Neural crest cell (in vitro differentiated cells): ENCODE results near the gene INTS13. TPM values are rescaled to one million over a fixed set of nuclear protein-coding genes. Genes with fewer than 3 reads are reported as not detected.

Experiments used
- DNase-seq: peaks from one replicate; pipeline ENCODE4 v3.0.0; 2021; ENCODE audit warnings: low read depth, mixed read lengths, low spot score
- H3K27ac Mint-ChIP-seq: one replicate; pipeline ENCODE4 v1.8.0; 2021; ENCODE audit warnings: mild to moderate bottlenecking, mixed read lengths; ENCODE audit not compliant: unreplicated experiment
- H3K27me3 Mint-ChIP-seq: 2 replicates; pipeline ENCODE4 v1.8.0; 2021; ENCODE audit warnings: low read depth, mild to moderate bottlenecking, mixed read lengths
- H3K36me3 Mint-ChIP-seq: 2 replicates; pipeline ENCODE4 v1.8.0; 2021; ENCODE audit warnings: low read depth, mild to moderate bottlenecking, mixed read lengths
- H3K4me1 Mint-ChIP-seq: 2 replicates; pipeline ENCODE4 v1.8.0; 2021; ENCODE audit warnings: mixed read lengths
- H3K4me3 Mint-ChIP-seq: one replicate; pipeline ENCODE4 v1.8.0; 2021; ENCODE audit warnings: mild to moderate bottlenecking, mixed read lengths
- H3K9me3 Mint-ChIP-seq: 2 replicates; pipeline ENCODE4 v1.8.0; 2021; ENCODE audit warnings: mixed read lengths
- CTCF ChIP-seq: fragments of 200-600 bp; sonication (generic); conservative IDR thresholded peaks from 2 replicates; pipeline ENCODE4 v1.5.0; 2021; ENCODE audit warnings: antibody characterized with exemption, mild to moderate bottlenecking
- total RNA-seq: library from RNA; stranded (reverse); gene quantifications from 2 replicates; pipeline ENCODE4 v1.2.1, GENCODE V29; 2021

Gene INTS13
- total RNA-seq, 1 donor from 2014 or later, result 30.6 TPM

GRCh38 chr12:26935636-26936378 lies 2.0 kb downstream of the INTS13 start:
- no peaks in the 10 kb centered on the region for H3K9me3 Mint-ChIP-seq
- H3K27me3 Mint-ChIP-seq, result no peaks in the 10 kb centered on the region
- no peak for TF ChIP-seq CTCF
- H3K36me3 Mint-ChIP-seq, result peaks cover 4% of the 10 kb centered on the region
- no peak overlapping the region for H3K27ac Mint-ChIP-seq
- peaks cover 51% of the 10 kb centered on the region for H3K4me1 Mint-ChIP-seq
- peak overlapping the region; percentile 73 for H3K4me3 Mint-ChIP-seq
- no peak for DNase-seq

GRCh38 chr12:26929590-26929989 lies 8.2 kb downstream of the INTS13 start:
- H3K4me1 Mint-ChIP-seq, result peaks cover 7% of the 10 kb centered on the region
- H3K36me3 Mint-ChIP-seq, result peaks cover 7% of the 10 kb centered on the region
- no peak overlapping the region for H3K4me3 Mint-ChIP-seq
- TF ChIP-seq CTCF, result no peak
- no peak for DNase-seq
- no peaks in the 10 kb centered on the region for H3K27me3 Mint-ChIP-seq
- no peaks in the 10 kb centered on the region for H3K9me3 Mint-ChIP-seq
- no peak overlapping the region for H3K27ac Mint-ChIP-seq

GRCh38 chr12:26928661-26929060 lies 9.1 kb downstream of the INTS13 start:
- no peaks in the 10 kb centered on the region for H3K27me3 Mint-ChIP-seq
- no peak for DNase-seq
- no peak overlapping the region for H3K27ac Mint-ChIP-seq
- peaks cover 7% of the 10 kb centered on the region for H3K36me3 Mint-ChIP-seq
- H3K9me3 Mint-ChIP-seq, result no peaks in the 10 kb centered on the region
- peaks cover 3% of the 10 kb centered on the region for H3K4me1 Mint-ChIP-seq
- TF ChIP-seq CTCF, result no peak
- no peak overlapping the region for H3K4me3 Mint-ChIP-seq

- no peak for DNase-seq
- TF ChIP-seq CTCF, result no peak
- Mint-ChIP-seq H3K27me3 (no peaks in the 10 kb centered on the region), H3K36me3 (peaks cover 2% of the 10 kb centered on the region), H3K9me3 (no peaks in the 10 kb centered on the region), H3K4me1 (peaks cover 21% of the 10 kb centered on the region), H3K27ac (no peak overlapping the region), H3K4me3 (no peak overlapping the region)
Observed at GRCh38 chr12:26921886-26922285, 15.9 kb downstream of the INTS13 start.

GRCh38 chr12:26919216-26919555 lies 18.6 kb downstream of the INTS13 start:
- Mint-ChIP-seq H3K4me3 (peak overlapping the region; percentile 2), H3K36me3 (peaks cover 8% of the 10 kb centered on the region), H3K9me3 (no peaks in the 10 kb centered on the region), H3K4me1 (peaks cover 21% of the 10 kb centered on the region), H3K27me3 (no peaks in the 10 kb centered on the region), H3K27ac (peak overlapping the region; percentile 58)
- no peak for TF ChIP-seq CTCF
- peak; percentile 20 for DNase-seq
